HCEC 1CT (cell line): ENCODE results near the gene ATP6V1B1.

Source experiments
- DNase-seq: peaks from one replicate; pipeline ENCODE4 v3.0.0-alpha.2; 2017

Gene ATP6V1B1

DNA sequence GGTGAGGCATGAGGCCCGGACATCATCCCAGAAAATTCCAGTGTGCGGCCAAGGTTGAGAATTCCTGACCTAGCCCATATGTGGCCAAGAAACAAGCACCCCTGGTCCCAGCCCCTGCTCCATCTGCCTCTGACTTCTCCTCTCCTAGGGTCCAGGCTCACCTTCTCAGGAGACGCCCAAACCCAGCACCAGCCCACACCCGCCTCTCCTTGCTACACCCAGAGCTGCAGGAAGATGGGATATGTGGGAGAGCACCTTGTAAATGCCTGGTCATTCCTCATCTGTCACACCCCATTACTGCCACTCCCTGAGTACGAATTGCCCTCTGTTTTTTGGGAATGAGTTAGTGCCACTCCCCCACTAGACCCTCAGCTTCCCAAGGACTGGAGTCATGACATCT is 7.3 kb upstream of the ATP6V1B1 start:
- no peak for DNase-seq

- no peak for DNase-seq
Observed at GRCh38 chr2:70930371-70931329, 5.0 kb upstream of the ATP6V1B1 start.

GRCh38 chr2:70931376-70932000 is 4.2 kb upstream of the ATP6V1B1 start:
- DNase-seq = no peak

DNA sequence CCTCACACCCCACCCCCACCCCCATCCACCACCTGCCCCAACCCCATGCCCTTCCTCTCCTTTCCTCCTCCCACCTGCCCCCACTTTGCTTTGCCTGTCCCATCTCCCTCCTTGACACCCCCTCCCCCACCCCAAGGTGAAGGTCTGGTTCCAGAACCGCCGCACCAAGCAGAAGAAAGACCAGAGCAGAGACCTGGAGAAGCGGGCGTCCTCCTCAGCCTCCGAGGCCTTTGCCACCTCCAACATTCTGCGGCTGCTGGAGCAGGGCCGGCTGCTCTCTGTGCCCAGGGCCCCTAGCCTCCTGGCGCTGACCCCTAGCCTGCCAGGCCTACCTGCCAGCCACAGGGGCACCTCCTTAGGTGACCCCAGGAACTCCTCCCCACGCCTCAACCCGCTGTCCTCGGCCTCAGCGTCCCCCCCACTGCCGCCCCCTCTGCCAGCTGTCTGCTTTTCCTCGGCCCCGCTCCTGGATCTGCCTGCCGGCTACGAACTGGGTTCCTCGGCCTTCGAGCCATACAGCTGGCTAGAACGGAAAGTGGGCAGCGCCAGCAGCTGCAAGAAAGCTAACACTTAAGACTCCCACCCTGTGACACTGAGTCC is 3.0 kb upstream of the ATP6V1B1 start:
- no peak for DNase-seq

DNA sequence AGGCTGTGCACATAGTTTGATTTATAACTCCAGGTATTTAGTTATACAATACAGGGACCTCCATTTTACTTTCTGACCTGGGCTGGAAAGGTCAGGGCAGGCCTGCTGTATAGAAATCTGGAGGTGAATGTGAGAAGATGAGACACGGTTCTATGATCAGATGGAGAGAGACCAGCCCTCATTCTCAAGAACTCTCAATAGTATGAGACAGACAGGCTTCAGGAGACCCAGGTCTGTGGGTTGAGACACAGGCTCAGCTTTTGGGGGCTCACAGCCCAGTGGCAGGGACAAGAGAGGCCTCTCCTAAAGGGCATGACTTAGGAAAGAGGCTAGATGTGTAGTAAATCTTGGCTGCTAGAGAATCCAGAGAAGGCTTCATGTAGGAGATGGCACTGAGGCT is 719 bp upstream of the ATP6V1B1 start:
- no peak for DNase-seq

GRCh38 chr2:70936165-70936978 is 672 bp downstream of the ATP6V1B1 start:
- no peak for DNase-seq

- no peak for DNase-seq
Observed at GRCh38 chr2:70936979-70937811, 1.5 kb downstream of the ATP6V1B1 start.

GRCh38 chr2:70937866-70938585 is 2.3 kb downstream of the ATP6V1B1 start:
- DNase-seq = no peak

- no peak for DNase-seq
Observed at GRCh38 chr2:70938586-70938950, 2.9 kb downstream of the ATP6V1B1 start.

GRCh38 chr2:70939001-70939838 is 3.5 kb downstream of the ATP6V1B1 start:
- no peak for DNase-seq

- DNase-seq = no peak
Observed at GRCh38 chr2:70939839-70940580, 4.3 kb downstream of the ATP6V1B1 start.

- no peak for DNase-seq
Observed at GRCh38 chr2:70941186-70941585, 5.5 kb downstream of the ATP6V1B1 start.

GRCh38 chr2:70941701-70942100 is 6.0 kb downstream of the ATP6V1B1 start:
- no peak for DNase-seq

- DNase-seq = no peak
Observed at GRCh38 chr2:70942396-70943204, 6.9 kb downstream of the ATP6V1B1 start.

DNA sequence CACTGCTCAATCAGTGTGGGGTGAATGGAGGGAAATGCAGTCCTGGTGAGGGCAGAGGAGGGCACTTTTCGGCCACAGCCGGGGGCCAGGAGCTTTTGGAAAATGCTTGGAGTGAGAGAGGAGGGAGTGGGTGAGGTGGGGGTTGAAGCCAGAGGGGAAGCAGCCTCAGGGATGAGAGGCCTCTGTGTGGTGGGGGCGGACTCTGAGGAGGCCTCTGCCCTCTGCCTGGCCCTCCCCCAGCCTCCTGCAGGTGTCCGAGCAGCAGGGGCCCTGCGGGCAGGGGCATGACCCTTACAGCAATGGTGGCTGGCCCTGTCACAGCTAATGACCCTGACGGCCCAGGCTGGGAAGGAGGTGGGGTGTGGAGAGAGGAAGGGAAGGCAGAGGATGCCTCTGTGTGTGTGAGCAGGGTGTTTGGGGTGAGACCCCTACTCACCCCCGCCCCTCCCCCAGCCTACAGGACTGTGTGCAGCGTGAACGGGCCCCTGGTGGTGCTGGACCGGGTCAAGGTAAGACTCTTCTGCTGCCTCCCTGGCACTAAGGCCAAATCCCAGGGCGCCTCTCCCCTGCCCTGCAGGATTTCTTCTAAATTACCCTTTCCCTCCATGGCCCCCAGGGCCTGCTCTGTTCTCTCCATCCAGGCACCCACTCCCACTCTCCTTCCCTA is 7.6 kb downstream of the ATP6V1B1 start:
- no peak for DNase-seq

DNA sequence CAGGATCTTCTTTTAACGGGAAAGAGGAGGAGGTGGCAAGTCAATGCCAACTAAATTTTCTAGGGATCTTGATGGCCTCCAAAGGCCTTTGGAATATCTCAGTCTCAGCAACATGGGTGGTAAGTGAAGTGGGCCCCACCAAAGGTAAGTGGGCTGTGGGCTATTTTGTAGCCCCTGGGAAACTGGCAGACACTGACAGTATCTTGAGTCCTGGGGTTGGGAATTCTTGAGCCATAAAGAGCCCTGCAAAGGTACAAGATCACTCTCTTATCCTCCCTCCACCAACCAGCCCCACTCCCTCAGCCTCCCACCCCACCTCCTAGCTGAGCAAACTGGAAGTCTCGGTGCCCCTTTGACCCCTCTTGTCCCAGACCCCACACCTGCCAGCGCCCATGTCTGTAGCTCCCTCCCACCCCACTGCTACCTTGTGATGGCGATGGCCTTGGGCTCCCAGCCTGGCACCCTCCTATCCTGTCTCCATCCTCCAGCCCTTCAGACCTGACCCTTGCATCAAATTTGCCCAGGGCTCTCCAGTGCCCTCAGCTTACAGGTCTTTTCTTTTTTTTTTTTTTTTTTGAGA is 8.5 kb downstream of the ATP6V1B1 start:
- DNase-seq = no peak

- peak; percentile 32 for DNase-seq
Observed at GRCh38 chr2:70946832-70947442, 11.2 kb downstream of the ATP6V1B1 start.
